Naive thymus-derived CD4-positive, alpha-beta T cell (primary cell): ENCODE data around the gene NBEAL2. TPM values are rescaled to one million over a fixed set of nuclear protein-coding genes. Genes with fewer than 3 reads are reported as not detected.
"Not testable (repeated sequence)": the region's sequence is repeated elsewhere in the genome, so short reads cannot be mapped to it uniquely, and the experiment has no call there.

ENCODE experiments used
- ATAC-seq: fragments of 150-1000 bp; cut with Tn5 transposase; 2 replicates; pipeline ENCODE4 v1.10.0; 2021; ENCODE audit warnings: mild to moderate bottlenecking, moderate library complexity
- CTCF ChIA-PET: fragments of 350-600 bp; sonication (Branson Sonifier 250); formaldehyde crosslinking; loops from one replicate; lab custom pipeline; 2021; ENCODE audit warnings: antibody characterized with exemption; lab: Charles Lee
- POLR2A ChIA-PET: fragments of 350-600 bp; sonication (Branson Sonifier 250); formaldehyde crosslinking; loops from one replicate; lab custom pipeline; 2021; ENCODE audit warnings: antibody characterized with exemption, inconsistent platforms; lab: Charles Lee
- DNase-seq, 9 donors: peaks; one replicate each; pipeline versions ENCODE4 v3.0.0 to v3.0.0-alpha.2; 2020 to 2022; ENCODE audit warnings: mixed read lengths in 1 of 9
- H3K27ac ChIP-seq: one replicate; pipeline ENCODE4 v1.7.0; 2013; ENCODE audit warnings: mild to moderate bottlenecking, low read depth, low read length, moderate library complexity
- H3K27me3 ChIP-seq, 2 donors: one replicate each; pipeline ENCODE4 v1.7.0; 2013; ENCODE audit warnings: low read length in 2 of 2, mild to moderate bottlenecking in 2 of 2, moderate library complexity in 2 of 2; ENCODE audit not compliant: control insufficient read depth in 2 of 2, insufficient read depth in 2 of 2
- H3K36me3 ChIP-seq, 3 experiments: 1 replicate in 2 of 3; 2 replicates in 1 of 3; pipeline ENCODE4 v1.7.0; 2013; ENCODE audit warnings: low read length in 3 of 3, mild to moderate bottlenecking in 3 of 3, moderate library complexity in 1 of 3; ENCODE audit not compliant: insufficient read depth in 3 of 3, control insufficient read depth in 2 of 3
- H3K4me1 ChIP-seq, 2 donors: one replicate each; pipeline ENCODE4 v1.7.0; 2013; ENCODE audit warnings: low read length in 2 of 2, mild to moderate bottlenecking in 2 of 2, moderate library complexity in 1 of 2; ENCODE audit not compliant: control insufficient read depth in 2 of 2, insufficient read depth in 2 of 2
- H3K4me3 ChIP-seq: 2 replicates; pipeline ENCODE4 v1.7.0; 2013; ENCODE audit warnings: mild to moderate bottlenecking, low read length
- H3K9me3 ChIP-seq, 3 experiments: 1 replicate in 2 of 3; 2 replicates in 1 of 3; pipeline ENCODE4 v1.7.0; 2013; ENCODE audit warnings: low read length in 3 of 3; ENCODE audit not compliant: control insufficient read depth in 2 of 3
- H3K27ac Mint-ChIP-seq, 9 donors: one replicate each; pipeline ENCODE4 v1.8.0; 2020 to 2022; ENCODE audit warnings: mixed read lengths in 9 of 9, mild to moderate bottlenecking in 8 of 9, moderate library complexity in 5 of 9, inconsistent platforms in 2 of 9
- H3K27me3 Mint-ChIP-seq, 5 donors: one replicate each; pipeline ENCODE4 v1.8.0; 2021 to 2022; ENCODE audit warnings: mixed read lengths in 5 of 5, mild to moderate bottlenecking in 1 of 5
- H3K36me3 Mint-ChIP-seq, 5 donors: one replicate each; pipeline ENCODE4 v1.8.0; 2020 to 2022; ENCODE audit warnings: mixed read lengths in 5 of 5, mild to moderate bottlenecking in 3 of 5, inconsistent platforms in 1 of 5
- H3K4me1 Mint-ChIP-seq, 7 donors: one replicate each; pipeline ENCODE4 v1.8.0; 2020 to 2022; ENCODE audit warnings: mixed read lengths in 7 of 7, mild to moderate bottlenecking in 3 of 7, inconsistent platforms in 1 of 7
- H3K4me3 Mint-ChIP-seq, 10 donors: one replicate each; pipeline ENCODE4 v1.8.0; 2020 to 2022; ENCODE audit warnings: mild to moderate bottlenecking in 10 of 10, mixed read lengths in 10 of 10, moderate library complexity in 6 of 10, inconsistent platforms in 2 of 10
- H3K9me3 Mint-ChIP-seq, 11 donors: one replicate each; pipeline ENCODE4 v1.8.0; 2020 to 2022; ENCODE audit warnings: mixed read lengths in 11 of 11, mild to moderate bottlenecking in 4 of 11, inconsistent platforms in 1 of 11, moderate library complexity in 1 of 11
- intact Hi-C, 2 donors: fragments of 100-400 bp; cut with micrococcal nuclease; formaldehyde crosslinking; loops; one replicate each; pipeline ENCODE4 v1.15.1; 2023
- polyA plus RNA-seq, 2 donors: library from polyadenylated mRNA; unstranded; fragments of 300-500 nt; fragmentation: Illumina TruSeq; gene quantifications; one replicate each; pipeline ENCODE4 v1.2.3, GENCODE V29; 2021
- total RNA-seq, 6 experiments: library from RNA in 5 of 6; stranded (reverse) in 5 of 6; gene quantifications; 1 replicate in 5 of 6; 2 replicates in 1 of 6; pipeline ENCODE4 v1.2.3 and lab custom pipeline; 2021 to 2026

Gene NBEAL2
- total and polyA plus RNA-seq, 7 experiments from 2014 or later: 1.7 to 289 (median 50.4) TPM

GRCh38 chr3:46960835-46961234 lies 18.6 kb upstream of the NBEAL2 start:
- POLR2A ChIA-PET: interaction anchor here (0.8 kb wide), 1 partner anchor 9 kb away, joined by 3 read pairs; no protein-coding TSS in a partner anchor
- intact Hi-C loops: no loop called here

GRCh38 chr3:46962427-46962826 lies 17.0 kb upstream of the NBEAL2 start:
- ATAC-seq (no peak), DNase-seq (no peak)
- Histone ChIP-seq H3K4me1 (peaks cover 47% of the 10 kb centered on the region in 2 donors), H3K4me3 (no peak overlapping the region), H3K27ac (no peak overlapping the region), H3K9me3 (no peaks in the 10 kb centered on the region), H3K36me3 (peaks cover 0 to 9% (median 0%) of the 10 kb centered on the region in 3 experiments), H3K27me3 (no peaks in the 10 kb centered on the region)
- peaks cover 59 to 87% (median 74%) of the 10 kb centered on the region in 7 donors for H3K4me1 Mint-ChIP-seq
- no peaks in the 10 kb centered on the region for H3K9me3 Mint-ChIP-seq
- H3K27me3 Mint-ChIP-seq: no peaks in the 10 kb centered on the region
- ChIA-PET POLR2A (no interaction called here), CTCF (no interaction called here)
- peak overlapping the region in 1 of 10 donors; percentile 22 for H3K4me3 Mint-ChIP-seq
- H3K36me3 Mint-ChIP-seq: peaks cover 4 to 25% (median 18%) of the 10 kb centered on the region in 5 donors
- intact Hi-C loops: no loop called here
- H3K27ac Mint-ChIP-seq: peak overlapping the region in 3 of 9 donors; percentile 14 to 64 (median 38)

More at GRCh38 chr3:46960835-46961234, 18.6 kb upstream of the NBEAL2 start:
- no peak overlapping the region for H3K27ac ChIP-seq
- H3K4me1 Mint-ChIP-seq: peaks cover 48 to 87% (median 73%) of the 10 kb centered on the region in 7 donors
- DNase-seq (no peak), ATAC-seq (no peak)
- no peaks in the 10 kb centered on the region for H3K9me3 ChIP-seq
- CTCF ChIA-PET: interaction anchor here (1.0 kb wide), 1 partner anchor 10 kb away, joined by 3 read pairs; no protein-coding TSS in a partner anchor
- H3K4me1 ChIP-seq: peaks cover 40 to 62% of the 10 kb centered on the region in 2 donors
- no peaks in the 10 kb centered on the region for H3K27me3 Mint-ChIP-seq
- no peaks in the 10 kb centered on the region for H3K9me3 Mint-ChIP-seq
- H3K4me3 Mint-ChIP-seq: peak overlapping the region in 7 of 10 donors; percentile 23 to 74 (median 47)
- peaks cover 0 to 3% (median 0%) of the 10 kb centered on the region in 3 experiments for H3K36me3 ChIP-seq
- H3K36me3 Mint-ChIP-seq: peaks cover 3 to 18% (median 16%) of the 10 kb centered on the region in 5 donors
- H3K27me3 ChIP-seq: no peaks in the 10 kb centered on the region
- peak overlapping the region in 8 of 9 donors; percentile 1 to 85 (median 58) for H3K27ac Mint-ChIP-seq
- H3K4me3 ChIP-seq: no peak overlapping the region

GRCh38 chr3:46962990-46963389 lies 16.5 kb upstream of the NBEAL2 start:
- Mint-ChIP-seq H3K27me3 (no peaks in the 10 kb centered on the region), H3K4me1 (peaks cover 63 to 87% (median 76%) of the 10 kb centered on the region in 7 donors), H3K4me3 (peak overlapping the region in 2 of 10 donors; percentile 22 to 32), H3K9me3 (no peaks in the 10 kb centered on the region), H3K36me3 (peaks cover 4 to 26% (median 18%) of the 10 kb centered on the region in 5 donors), H3K27ac (peak overlapping the region in 2 of 9 donors; percentile 38 to 64)
- no peak overlapping the region for H3K4me3 ChIP-seq
- no peaks in the 10 kb centered on the region for H3K9me3 ChIP-seq
- H3K27ac ChIP-seq: no peak overlapping the region
- DNase-seq: no peak
- ChIA-PET CTCF (no interaction called here), POLR2A (no interaction called here)
- peaks cover 0 to 15% (median 0%) of the 10 kb centered on the region in 3 experiments for H3K36me3 ChIP-seq
- H3K4me1 ChIP-seq: peaks cover 44 to 52% of the 10 kb centered on the region in 2 donors
- no peak for ATAC-seq
- intact Hi-C loops: no loop called here
- no peaks in the 10 kb centered on the region for H3K27me3 ChIP-seq

GRCh38 chr3:46964038-46964590 lies 15.4 kb upstream of the NBEAL2 start:
- ATAC-seq, DNase-seq, H3K9me3 Mint-ChIP-seq, H3K4me3 ChIP-seq, H3K27me3 ChIP-seq, H3K9me3 ChIP-seq, H3K27ac ChIP-seq, H3K4me3 Mint-ChIP-seq, POLR2A ChIA-PET, intact Hi-C loops, CTCF ChIA-PET, H3K27ac Mint-ChIP-seq, H3K27me3 Mint-ChIP-seq: not testable (repeated sequence)
- peaks cover 63 to 87% (median 76%) of the 10 kb centered on the region in 7 donors for H3K4me1 Mint-ChIP-seq
- H3K36me3 ChIP-seq: peaks cover 0 to 24% (median 0%) of the 10 kb centered on the region in 3 experiments
- H3K4me1 ChIP-seq: peaks cover 42 to 60% of the 10 kb centered on the region in 2 donors
- H3K36me3 Mint-ChIP-seq: peaks cover 4 to 21% (median 18%) of the 10 kb centered on the region in 5 donors

- no peak overlapping the region for H3K4me3 ChIP-seq
- Mint-ChIP-seq H3K36me3 (peaks cover 4 to 27% (median 18%) of the 10 kb centered on the region in 5 donors), H3K4me1 (peaks cover 60 to 87% (median 75%) of the 10 kb centered on the region in 7 donors), H3K4me3 (peak overlapping the region in 2 of 10 donors; percentile 5 to 23), H3K27me3 (no peaks in the 10 kb centered on the region), H3K9me3 (no peaks in the 10 kb centered on the region), H3K27ac (peak overlapping the region in 4 of 9 donors; percentile 8 to 60 (median 32))
- peaks cover 0 to 24% (median 0%) of the 10 kb centered on the region in 3 experiments for H3K36me3 ChIP-seq
- DNase-seq (no peak), ATAC-seq (peak; percentile 71)
- H3K27ac ChIP-seq: no peak overlapping the region
- ChIA-PET CTCF (no interaction called here), POLR2A (interaction anchor here (0.7 kb wide), 2 partner anchors 11 to 56 kb away, joined by 3 read pairs; no protein-coding TSS in a partner anchor)
- intact Hi-C loops: no loop called here
- H3K4me1 ChIP-seq: peaks cover 36 to 56% of the 10 kb centered on the region in 2 donors
- no peaks in the 10 kb centered on the region for H3K27me3 ChIP-seq
- H3K9me3 ChIP-seq: no peaks in the 10 kb centered on the region
Observed at GRCh38 chr3:46965151-46965550, 14.3 kb upstream of the NBEAL2 start.

- H3K27ac Mint-ChIP-seq: peak overlapping the region in 5 of 9 donors; percentile 19 to 69 (median 57)
- Histone ChIP-seq H3K4me3 (no peak overlapping the region), H3K27ac (no peak overlapping the region), H3K36me3 (peaks cover 0 to 30% (median 0%) of the 10 kb centered on the region in 3 experiments), H3K9me3 (no peaks in the 10 kb centered on the region), H3K4me1 (peaks cover 30 to 58% of the 10 kb centered on the region in 2 donors), H3K27me3 (no peaks in the 10 kb centered on the region)
- DNase-seq (no peak), ATAC-seq (peak; percentile 40)
- peaks cover 4 to 33% (median 19%) of the 10 kb centered on the region in 5 donors for H3K36me3 Mint-ChIP-seq
- peak overlapping the region in 7 of 10 donors; percentile 13 to 50 (median 38) for H3K4me3 Mint-ChIP-seq
- no peaks in the 10 kb centered on the region for H3K9me3 Mint-ChIP-seq
- peaks cover 61 to 87% (median 75%) of the 10 kb centered on the region in 7 donors for H3K4me1 Mint-ChIP-seq
- POLR2A ChIA-PET: interaction anchor here (1.2 to 1.3 kb wide), 2 partner anchors 13 kb away, joined by 3 read pairs; partner anchors contain the start of gene NBEAL2
- H3K27me3 Mint-ChIP-seq: no peaks in the 10 kb centered on the region
- CTCF ChIA-PET: interaction anchor here (0.7 kb wide), 1 partner anchor 31 kb away, joined by 3 read pairs; no protein-coding TSS in a partner anchor
- intact Hi-C loops: no loop called here
Observed at GRCh38 chr3:46966811-46967210, 12.7 kb upstream of the NBEAL2 start.
